NCI-H1048 (cell line): Measurements from ENCODE around the gene RINT1.

Experiments used
- DNase-seq: peaks from one replicate; lab custom pipeline; 2025; lab: John Stamatoyannopoulos, UW

Gene RINT1

DNA sequence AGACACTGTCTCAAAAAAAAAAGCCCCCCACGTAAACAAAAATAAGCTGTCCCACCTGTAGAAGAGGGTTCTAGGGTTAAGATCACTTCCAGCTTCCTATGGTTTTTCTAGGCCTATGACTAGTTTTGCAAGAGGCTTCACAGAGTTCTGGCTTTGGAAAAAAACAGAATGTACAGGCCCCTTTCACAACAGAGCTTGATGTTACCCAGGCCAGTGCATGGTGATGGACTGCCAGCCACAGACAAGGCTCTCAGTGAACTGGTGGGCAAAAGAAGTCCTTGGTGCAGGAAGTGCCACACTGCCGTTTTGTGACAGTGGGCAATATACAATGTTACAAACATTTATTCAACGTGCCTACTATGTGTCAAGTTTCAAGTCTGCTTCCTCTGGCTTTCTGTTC lies 67.5 kb downstream of the RINT1 start:
- DNase-seq: no peak

DNA sequence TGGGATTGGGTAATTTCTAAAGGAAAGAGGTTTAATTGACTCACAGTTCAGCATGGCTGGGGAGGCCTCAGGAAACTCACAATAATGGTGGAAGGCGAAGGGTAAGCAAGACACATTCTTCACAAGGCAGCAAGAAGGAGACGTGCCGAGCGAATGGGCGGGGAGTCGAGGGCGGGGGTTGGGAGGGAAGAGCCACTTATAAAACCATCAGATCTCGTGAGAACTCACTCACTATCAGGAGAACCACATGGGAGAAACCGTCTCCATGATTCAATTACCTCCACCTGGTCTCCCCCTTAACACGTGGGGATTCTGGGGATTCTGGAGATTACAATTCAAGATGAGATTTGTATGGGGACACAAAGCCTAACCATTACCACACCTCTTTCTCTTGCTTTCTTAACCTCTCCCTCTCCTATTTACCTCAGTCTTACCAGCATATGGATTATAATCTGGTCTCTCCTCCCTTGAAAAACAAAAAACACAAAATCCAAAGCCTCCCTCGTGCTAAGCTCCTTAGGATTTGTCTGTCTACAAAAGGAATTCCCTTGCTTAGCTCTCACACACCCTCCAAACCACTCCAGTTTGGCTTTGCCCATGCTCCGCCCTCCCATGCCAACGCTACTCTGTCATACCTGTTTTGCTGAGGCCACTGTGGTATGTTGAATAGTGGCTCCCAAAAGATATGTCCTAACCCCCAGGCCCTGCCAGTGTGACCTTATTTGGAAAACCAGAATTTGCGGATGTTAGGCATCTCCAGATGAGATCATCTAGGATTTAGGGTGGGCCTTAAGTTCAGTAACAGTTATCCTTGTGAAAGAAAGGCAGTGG lies 68.9 kb downstream of the RINT1 start:
- DNase-seq: no peak

DNA sequence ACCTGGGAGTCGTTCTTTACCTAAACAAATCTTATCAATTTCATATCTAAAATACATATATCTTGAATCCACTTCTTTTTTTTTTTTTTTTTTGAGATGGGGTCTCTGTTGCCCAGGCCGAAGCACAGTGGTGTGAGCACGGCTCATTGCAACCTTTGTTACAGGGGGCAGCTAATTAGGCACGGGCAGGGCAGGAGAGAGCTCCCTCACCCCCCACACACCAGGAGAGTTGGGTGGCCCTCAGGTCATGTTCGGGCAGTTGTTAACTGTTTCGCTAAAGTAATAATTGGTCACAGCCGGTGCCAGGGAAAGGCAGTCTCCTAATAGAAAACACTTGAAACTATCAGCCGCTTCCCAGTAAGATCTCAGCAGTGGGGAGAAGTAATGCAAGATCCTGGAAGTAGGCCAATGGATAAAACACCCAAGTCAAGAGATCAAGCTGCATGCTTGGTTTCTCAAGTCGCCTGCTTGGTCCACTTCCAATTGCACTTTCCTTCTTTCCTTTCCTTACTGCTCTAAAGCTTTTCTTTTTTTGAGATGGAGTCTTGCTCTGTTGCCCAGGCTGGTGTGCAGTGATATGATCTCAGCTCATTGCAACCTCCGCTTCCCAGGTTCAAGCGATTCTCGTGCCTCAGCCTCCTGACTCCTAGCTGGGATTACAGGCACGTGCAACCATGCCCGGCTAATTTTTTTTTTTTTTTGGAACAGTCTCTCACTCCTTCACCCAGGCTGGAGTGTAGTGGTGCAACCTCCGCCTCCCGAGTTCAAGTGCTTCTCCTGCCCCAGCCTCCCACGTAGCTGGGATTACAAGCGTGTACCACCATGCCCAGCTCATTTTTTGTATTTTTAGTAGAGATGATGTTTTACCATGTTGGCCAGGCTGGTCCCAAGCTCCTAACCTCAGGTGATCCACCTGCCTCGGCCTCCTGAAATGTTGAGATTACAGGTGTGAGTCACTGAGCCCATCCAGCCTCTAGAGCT lies 70.6 kb downstream of the RINT1 start:
- DNase-seq: no peak

- DNase-seq: no peak
Observed at GRCh38 chr7:105610165-105610930, 78.3 kb downstream of the RINT1 start.

DNA sequence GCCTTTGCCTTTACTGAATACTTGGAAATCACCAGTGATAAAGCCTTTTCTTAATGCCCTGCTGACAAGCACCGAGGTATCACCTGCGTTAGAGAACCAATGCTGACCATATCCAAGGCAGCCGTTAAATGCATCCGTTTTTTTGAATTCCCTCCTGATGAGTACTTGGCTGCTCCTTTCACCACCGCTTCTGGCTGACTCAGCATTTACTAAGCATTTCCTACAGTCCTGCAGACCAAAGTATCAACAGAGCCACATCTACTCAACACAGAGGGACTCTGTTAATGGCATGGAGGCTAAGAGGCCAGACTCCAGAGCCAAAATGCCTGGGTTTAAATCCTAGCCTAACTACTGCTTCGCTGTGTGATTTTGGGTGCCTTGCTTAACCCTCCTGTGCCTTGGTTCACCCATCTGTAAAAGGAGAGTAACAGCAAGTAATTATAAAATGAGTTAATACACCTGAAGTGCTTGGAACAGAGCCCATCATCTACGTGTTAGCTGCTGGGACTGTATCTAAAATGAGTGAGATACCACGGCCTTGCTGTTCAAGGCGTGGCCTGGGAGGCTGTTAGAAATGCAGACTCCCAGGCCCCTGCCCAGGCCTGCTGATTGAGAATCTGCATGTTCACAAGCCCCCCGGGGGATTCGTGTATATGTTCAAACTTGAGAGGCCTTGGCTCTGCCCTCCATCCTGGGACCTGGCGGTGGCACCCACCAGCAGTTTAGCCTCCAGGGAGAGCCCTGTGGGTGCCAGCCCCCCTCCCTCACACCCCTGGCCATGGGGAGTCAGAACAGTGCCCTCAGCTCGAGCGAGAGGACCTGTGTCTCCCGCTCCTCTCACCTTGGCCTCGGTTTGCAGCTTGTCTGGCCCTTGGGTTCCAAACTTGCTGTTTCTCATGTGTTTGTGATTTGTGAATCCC lies 80.1 kb downstream of the RINT1 start:
- DNase-seq: no peak

GRCh38 chr7:105612806-105613205 lies 80.8 kb downstream of the RINT1 start:
- DNase-seq: no peak

DNA sequence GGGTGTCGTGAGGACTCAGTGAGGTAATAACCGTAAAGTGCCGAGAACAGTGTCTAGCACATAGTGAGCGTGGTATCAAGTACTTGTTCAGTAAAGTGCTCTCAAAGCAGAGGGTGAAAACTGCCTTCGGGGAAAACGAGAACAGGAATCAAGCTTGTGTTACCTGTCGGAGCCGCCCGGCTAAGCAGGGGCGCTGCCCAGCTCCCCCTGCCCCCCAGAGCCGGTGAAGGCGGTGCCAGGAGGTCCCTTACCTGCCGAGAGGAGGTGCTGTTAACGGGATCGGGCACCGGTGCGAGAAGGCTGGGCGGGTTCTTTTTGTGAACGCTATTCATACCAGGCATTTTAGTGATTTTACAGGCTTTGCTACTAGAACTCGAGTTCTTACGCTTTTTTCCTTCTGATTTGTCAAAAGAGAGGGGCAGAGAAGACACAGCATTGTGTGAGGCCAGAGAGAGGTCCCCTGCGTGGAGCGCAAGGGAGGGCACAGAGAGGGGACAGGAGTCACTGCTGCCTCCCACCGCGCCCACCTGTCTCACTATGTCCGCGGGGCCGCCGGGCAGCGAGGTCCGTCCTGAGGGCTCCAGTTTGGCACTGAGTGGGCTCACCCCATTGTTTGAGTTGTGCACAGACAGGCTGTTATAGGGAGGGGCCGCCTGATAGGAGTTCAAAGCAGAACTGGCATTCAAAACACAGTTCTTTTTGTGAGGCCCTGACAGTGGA lies 81.8 kb downstream of the RINT1 start:
- DNase-seq: no peak

GRCh38 chr7:105614341-105614840 lies 82.4 kb downstream of the RINT1 start:
- DNase-seq: no peak
